ENCODE results near the gene SIM2.

DNA sequence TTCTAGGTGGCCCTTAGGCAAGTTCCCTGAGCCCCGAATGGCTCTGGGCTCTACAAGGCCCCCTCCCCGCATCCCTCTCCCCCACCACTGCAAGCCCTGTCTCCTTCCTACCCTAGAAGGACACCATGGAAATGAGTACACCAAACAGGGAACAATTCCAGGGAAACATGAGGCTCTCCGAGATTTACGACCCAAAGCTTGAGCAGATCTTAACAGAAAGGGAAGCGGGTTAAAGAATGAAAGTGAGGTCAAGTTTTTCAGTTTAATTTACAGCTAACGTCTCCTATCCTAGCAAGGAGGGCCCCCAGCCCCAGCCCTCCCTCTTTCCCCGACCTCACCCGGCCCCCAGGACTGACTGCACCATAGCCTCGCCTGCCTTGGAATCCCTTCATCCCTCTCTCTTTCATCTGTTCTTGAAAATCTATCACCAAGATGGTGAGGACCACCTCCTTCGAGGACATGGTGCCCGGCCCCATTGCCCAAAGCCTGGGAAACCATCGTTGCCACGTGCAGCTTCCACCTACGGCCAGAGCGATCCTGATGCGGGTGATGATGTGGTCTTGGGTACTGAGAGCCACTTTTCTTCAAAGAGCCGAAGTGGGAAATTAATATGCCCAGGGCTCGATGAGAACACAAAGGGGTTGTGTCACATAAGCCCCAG lies 30.5 kb downstream of the SIM2 start:
- no peak for TF ChIP-seq CTCF (IDR thresholded peaks at IDR 0.05; ENCODE audit: low read depth, low read length)
- no peak for TF ChIP-seq EZH2phosphoT487 (IDR thresholded peaks at IDR 0.05; ENCODE audit: low read depth)
